Lung (tissue), 12 donors: ENCODE measurements around the gene CCDC33. TPM values are rescaled to one million over a fixed set of nuclear protein-coding genes. Genes with fewer than 3 reads are reported as not detected.

Experiments used
- ATAC-seq: fragments of 200-7000 bp; cut with Tn5 transposase; one replicate; pipeline ENCODE4 v1.9.1; 2020; ENCODE audit warnings: moderate number of reproducible peaks; ENCODE audit not compliant: insufficient read depth, low FRiP score
- DNase-seq, 3 donors: peaks; one replicate each; pipeline ENCODE4 v3.0.0-alpha.2; 2013 to 2017
- H3K27ac ChIP-seq, 2 donors: one replicate each; pipeline ENCODE4 v1.5.1; 2013; ENCODE audit warnings: mild to moderate bottlenecking in 2 of 2, moderate library complexity in 2 of 2, control low read depth in 1 of 2, inconsistent platforms in 1 of 2, low read depth in 1 of 2, low read length in 1 of 2
- H3K27me3 ChIP-seq, 3 donors: one replicate each; pipeline ENCODE4 v1.5.1; 2013; ENCODE audit warnings: low read length in 2 of 3; ENCODE audit not compliant: control insufficient read depth in 3 of 3, insufficient read depth in 3 of 3
- H3K36me3 ChIP-seq, 4 donors: one replicate each; pipeline ENCODE4 v1.5.1; 2013; ENCODE audit warnings: low read length in 4 of 4, mild to moderate bottlenecking in 1 of 4, moderate library complexity in 1 of 4; ENCODE audit not compliant: control insufficient read depth in 4 of 4, insufficient read depth in 4 of 4
- H3K4me1 ChIP-seq, 5 donors: one replicate each; pipeline ENCODE4 v1.5.1; 2013; ENCODE audit warnings: low read length in 5 of 5, mild to moderate bottlenecking in 2 of 5, moderate library complexity in 1 of 5; ENCODE audit not compliant: control insufficient read depth in 5 of 5, insufficient read depth in 5 of 5
- H3K4me3 ChIP-seq: one replicate; pipeline ENCODE4 v1.5.1; 2013; ENCODE audit warnings: mild to moderate bottlenecking, control low read depth, moderate library complexity
- H3K9ac ChIP-seq, 2 donors: one replicate each; pipeline ENCODE4 v1.5.1; 2013; ENCODE audit warnings: low read length in 2 of 2, control low read depth in 1 of 2; ENCODE audit not compliant: insufficient read depth in 1 of 2
- H3K9me3 ChIP-seq, 4 donors: one replicate each; pipeline ENCODE4 v1.5.1; 2013; ENCODE audit warnings: low read length in 3 of 4, mild to moderate bottlenecking in 1 of 4, moderate library complexity in 1 of 4; ENCODE audit not compliant: control insufficient read depth in 4 of 4, insufficient read depth in 3 of 4
- WGBS, 2 donors: extraction: QIAGEN DNeasy Blood & Tissue Kit; methylation state at CpG; one replicate each; pipeline ENCODE4 v1.1.7; 2013; 5-methylcytosine and 5-hydroxymethylcytosine counted together
- polyA plus RNA-seq, 2 donors: library from polyadenylated mRNA; stranded (reverse); fragments of 200-250 nt; gene quantifications; one replicate each; pipeline ENCODE4 v1.2.1, GENCODE V29; 2013
- total RNA-seq, 2 donors: library from RNA; depleted of rRNA in 1 of 2; stranded (reverse); fragments of >200 nt in 1 of 2; gene quantifications; one replicate each; pipeline ENCODE4 v1.2.1, GENCODE V29; 2014 to 2021
- TF ChIP-seq, protein P1 (sequence below): IDR thresholded peaks from 2 replicates; pipeline ENCODE4 v1.5.1; 2012; ENCODE audit warnings: mild to moderate bottlenecking; ENCODE audit errors: control extremely low read depth, extremely low read depth
- donor health status: control.
- donor health status: control.
- donor health status: Bipolar disorder and iron deficiency.
- donor health status: healthy.
- donor health status: DM: yes; HTN: yes; CAD: no.

CCDC33 gene
- total and polyA plus RNA-seq, 4 donors, result 4.3 to 14.1 (median 9.1) TPM

DNA sequence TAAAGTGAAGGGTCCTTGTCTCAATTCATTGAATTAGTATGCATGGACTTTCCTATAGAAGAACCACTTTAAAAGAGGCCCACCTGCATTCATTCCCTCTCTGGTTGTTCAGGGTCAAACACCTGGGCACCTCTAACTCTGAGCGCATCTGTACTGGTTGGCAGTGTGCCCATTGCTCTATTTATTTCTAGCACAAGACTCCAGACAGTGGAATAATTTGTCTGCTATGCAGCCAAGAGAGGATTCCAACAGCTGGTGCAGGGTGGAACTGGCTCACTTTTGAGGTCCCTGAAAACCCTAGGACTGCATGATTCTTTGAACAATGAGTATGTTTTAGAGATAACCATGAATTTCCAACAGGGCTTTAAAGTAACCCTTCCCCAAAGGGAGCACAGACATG, 57.9 kb downstream of the CCDC33 start:
- Histone ChIP-seq H3K4me1 (no peaks in the 10 kb centered on the region), H3K27me3 (peaks cover 0 to 6% (median 4%) of the 10 kb centered on the region in 3 donors), H3K27ac (no peak overlapping the region), H3K36me3 (no peaks in the 10 kb centered on the region), H3K4me3 (no peak overlapping the region), H3K9me3 (peaks cover 0 to 2% (median 0%) of the 10 kb centered on the region in 4 donors), H3K9ac (no peak overlapping the region)
- 68 to 76% methylated on average over 1 of the region's 1 CpG for WGBS, 2 donors
- TF ChIP-seq, protein P1, sequence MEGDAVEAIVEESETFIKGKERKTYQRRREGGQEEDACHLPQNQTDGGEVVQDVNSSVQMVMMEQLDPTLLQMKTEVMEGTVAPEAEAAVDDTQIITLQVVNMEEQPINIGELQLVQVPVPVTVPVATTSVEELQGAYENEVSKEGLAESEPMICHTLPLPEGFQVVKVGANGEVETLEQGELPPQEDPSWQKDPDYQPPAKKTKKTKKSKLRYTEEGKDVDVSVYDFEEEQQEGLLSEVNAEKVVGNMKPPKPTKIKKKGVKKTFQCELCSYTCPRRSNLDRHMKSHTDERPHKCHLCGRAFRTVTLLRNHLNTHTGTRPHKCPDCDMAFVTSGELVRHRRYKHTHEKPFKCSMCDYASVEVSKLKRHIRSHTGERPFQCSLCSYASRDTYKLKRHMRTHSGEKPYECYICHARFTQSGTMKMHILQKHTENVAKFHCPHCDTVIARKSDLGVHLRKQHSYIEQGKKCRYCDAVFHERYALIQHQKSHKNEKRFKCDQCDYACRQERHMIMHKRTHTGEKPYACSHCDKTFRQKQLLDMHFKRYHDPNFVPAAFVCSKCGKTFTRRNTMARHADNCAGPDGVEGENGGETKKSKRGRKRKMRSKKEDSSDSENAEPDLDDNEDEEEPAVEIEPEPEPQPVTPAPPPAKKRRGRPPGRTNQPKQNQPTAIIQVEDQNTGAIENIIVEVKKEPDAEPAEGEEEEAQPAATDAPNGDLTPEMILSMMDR, result no peak
- DNase-seq, result no peak
- no peak for ATAC-seq

DNA sequence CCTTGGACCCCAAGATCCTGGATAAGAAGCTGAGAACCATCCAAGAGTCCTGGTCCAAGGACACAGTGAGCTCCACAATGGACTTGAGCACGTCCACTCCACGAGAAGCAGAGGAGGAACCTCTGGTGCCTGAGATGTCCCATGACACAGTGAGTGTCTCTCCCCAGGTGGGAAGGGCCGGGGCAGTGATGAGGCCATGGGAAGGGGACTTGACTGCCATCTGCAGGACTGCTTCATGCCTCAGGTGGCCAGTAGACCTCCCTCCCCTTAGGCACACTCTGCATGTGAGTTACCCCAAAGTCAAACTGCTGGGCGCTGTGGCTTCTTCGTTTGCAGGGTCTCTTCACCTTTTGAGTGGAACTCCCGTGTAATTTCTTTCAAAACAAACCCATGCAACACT, 59.7 kb downstream of the CCDC33 start:
- Histone ChIP-seq H3K27me3 (peaks cover 0 to 21% (median 8%) of the 10 kb centered on the region in 3 donors), H3K4me1 (no peaks in the 10 kb centered on the region), H3K9ac (no peak overlapping the region), H3K27ac (no peak overlapping the region), H3K36me3 (no peaks in the 10 kb centered on the region), H3K9me3 (peaks cover 0 to 3% (median 0%) of the 10 kb centered on the region in 4 donors), H3K4me3 (no peak overlapping the region)
- TF ChIP-seq, protein P1, result no peak
- no peak for ATAC-seq
- 59 to 60% methylated on average over 6 of the region's 6 CpGs for WGBS, 2 donors
- DNase-seq, result no peak

DNA sequence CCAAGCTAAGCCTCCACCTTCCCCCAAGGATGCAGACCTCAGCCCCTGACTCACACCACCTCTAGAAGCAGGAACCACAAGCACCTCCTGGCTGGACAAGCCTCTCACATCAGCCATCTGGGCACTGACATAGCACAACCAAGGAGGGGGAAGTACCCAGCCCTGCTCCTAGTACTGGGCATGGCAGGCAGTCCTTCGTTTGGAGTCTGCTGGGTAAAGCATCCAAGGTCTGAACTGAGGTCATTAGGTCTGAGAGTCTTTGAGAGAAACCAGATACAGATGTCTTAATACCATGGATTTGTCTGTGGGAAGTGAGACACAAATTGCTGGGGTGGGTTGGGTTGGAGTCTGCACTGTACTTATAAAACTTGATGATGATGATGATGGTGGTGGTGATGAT, 61.8 kb downstream of the CCDC33 start:
- Histone ChIP-seq H3K27ac (no peak overlapping the region), H3K4me3 (no peak overlapping the region), H3K36me3 (no peaks in the 10 kb centered on the region), H3K9ac (no peak overlapping the region), H3K9me3 (peaks cover 0 to 6% (median 0%) of the 10 kb centered on the region in 4 donors), H3K27me3 (peaks cover 0 to 38% (median 9%) of the 10 kb centered on the region in 3 donors), H3K4me1 (peaks cover 0 to 1% (median 0%) of the 10 kb centered on the region in 5 donors)
- whole genome bisulfite sequencing, 2 donors, result 25 to 31% methylated on average over 1 of the region's 1 CpG
- ATAC-seq (no peak), DNase-seq (no peak)
- TF ChIP-seq, protein P1, result no peak
